ENCODE results near the gene HS3ST5.
A peak's percentile ranks its signal among the peaks of the same experiment; 100 is the strongest.

Gene HS3ST5

DNA sequence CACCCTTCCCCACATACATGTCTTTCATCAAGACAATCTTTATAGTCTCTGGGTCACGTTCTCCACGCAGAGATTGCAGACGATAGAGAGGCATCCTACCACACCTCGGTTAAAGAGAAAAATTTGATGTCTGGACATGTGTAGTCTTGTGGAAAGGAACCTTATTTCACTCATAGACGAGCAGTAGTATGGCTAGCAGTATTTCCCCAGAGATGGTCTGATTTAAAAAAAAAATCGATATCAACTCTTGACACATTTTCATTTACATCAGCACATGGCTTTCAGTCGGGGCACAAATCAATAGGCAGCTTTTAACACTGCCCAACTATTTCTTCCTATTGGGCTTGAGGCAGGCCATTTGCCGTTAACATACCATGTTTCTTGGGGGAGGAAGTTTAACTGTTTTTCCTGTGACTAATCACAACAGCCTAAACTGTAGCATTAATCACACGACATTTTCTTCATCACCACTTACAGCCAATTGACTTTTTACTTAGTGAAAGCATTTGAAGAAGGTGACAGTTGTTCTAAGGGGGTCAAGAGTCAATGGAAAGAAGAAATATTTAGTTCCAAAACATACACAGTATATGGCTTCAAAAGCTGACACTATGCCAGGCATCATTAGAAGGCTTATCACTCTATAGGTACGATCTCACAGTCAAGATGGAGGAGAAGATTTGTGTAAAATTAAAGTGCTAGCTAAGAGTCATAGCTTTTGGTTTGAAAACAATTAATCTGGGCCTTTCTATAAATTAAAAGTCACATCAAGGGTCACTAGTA lies 242.4 kb downstream of the HS3ST5 start:
- DNase-seq (ENCODE audit: extremely low read depth, low read depth) = no peak
- H3K4me3 ChIP-seq (replicated peaks; ENCODE audit: low read depth, low read length) = no peak overlapping the region
- TF ChIP-seq, protein P1, sequence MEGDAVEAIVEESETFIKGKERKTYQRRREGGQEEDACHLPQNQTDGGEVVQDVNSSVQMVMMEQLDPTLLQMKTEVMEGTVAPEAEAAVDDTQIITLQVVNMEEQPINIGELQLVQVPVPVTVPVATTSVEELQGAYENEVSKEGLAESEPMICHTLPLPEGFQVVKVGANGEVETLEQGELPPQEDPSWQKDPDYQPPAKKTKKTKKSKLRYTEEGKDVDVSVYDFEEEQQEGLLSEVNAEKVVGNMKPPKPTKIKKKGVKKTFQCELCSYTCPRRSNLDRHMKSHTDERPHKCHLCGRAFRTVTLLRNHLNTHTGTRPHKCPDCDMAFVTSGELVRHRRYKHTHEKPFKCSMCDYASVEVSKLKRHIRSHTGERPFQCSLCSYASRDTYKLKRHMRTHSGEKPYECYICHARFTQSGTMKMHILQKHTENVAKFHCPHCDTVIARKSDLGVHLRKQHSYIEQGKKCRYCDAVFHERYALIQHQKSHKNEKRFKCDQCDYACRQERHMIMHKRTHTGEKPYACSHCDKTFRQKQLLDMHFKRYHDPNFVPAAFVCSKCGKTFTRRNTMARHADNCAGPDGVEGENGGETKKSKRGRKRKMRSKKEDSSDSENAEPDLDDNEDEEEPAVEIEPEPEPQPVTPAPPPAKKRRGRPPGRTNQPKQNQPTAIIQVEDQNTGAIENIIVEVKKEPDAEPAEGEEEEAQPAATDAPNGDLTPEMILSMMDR (IDR thresholded peaks at IDR 0.05; ENCODE audit: low read depth, low read length, missing control alignments) = no peak

DNA sequence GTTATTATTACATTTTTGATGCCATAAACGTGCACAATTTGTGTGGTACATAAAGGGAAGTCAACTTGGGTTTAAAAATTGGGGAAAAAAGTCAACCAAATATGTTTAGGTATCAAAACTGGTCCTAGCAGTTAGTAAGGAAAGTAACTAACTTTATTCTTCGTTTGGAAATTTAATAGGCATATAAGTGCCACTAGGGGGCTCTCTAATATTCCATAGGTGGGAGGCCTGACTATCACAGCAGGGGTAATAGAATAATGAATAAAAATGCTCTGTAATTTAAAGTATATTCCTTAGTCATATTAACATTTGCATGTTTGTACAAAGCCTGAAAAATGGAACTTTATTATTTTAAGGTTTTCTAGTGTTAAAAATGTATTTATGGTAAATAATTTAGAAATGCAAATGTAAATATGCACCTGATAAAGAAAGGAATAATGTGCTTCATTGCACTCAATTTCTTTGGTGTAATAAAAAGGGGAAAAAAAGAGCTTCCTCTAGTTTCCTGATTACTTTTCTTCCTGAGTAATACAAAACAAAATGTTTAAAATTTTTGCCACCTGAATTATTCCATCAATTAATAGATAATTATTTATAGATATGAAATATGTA lies 246.2 kb downstream of the HS3ST5 start:
- TF ChIP-seq, protein P1 (IDR thresholded peaks at IDR 0.05; ENCODE audit: low read depth, low read length, missing control alignments) = peak; percentile 64
- DNase-seq (ENCODE audit: extremely low read depth, low read depth) = no peak
- H3K4me3 ChIP-seq (replicated peaks; ENCODE audit: low read depth, low read length) = no peak overlapping the region

DNA sequence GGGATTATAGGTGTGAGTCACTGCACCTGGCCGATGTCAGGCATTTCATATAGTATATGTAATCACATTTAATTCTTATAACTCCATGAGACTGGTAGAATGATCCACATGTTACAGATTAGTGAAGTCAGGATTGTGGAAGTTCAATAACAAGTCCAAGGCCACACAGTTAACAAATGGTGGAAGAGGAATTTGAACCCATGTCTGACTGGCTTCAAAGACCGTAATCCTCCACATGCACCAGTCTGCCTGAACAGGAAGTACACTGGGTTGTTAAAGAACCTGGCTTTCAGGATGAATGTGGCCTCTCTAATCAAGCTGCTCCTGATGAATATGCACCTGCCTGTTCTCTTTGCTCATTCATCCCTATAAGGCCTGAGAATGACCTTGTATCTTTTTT lies 249.9 kb downstream of the HS3ST5 start:
- no peak for DNase-seq (ENCODE audit: extremely low read depth, low read depth)
- TF ChIP-seq, protein P1 (IDR thresholded peaks at IDR 0.05; ENCODE audit: low read depth, low read length, missing control alignments) = no peak

DNA sequence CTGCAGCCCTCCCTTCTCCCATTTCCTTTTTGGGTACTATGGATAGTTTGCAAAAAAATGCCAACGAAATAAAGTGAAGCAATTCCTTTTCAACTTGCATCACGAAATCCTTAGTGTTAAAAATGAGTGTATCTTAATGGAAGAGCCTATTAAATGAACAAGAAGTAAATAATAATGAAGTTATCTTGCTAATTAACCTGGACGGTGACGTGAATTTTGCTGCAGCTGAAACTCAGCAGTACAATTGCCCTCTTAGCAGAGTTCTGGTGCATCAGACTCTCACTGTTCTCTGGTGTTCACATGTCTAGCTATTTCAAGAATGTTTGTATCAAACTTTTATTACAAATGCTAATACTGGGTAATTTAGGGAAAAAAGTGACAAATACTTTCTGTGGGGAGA lies 252.2 kb downstream of the HS3ST5 start:
- TF ChIP-seq, protein P1 (IDR thresholded peaks at IDR 0.05; ENCODE audit: low read depth, low read length, missing control alignments) = no peak
- no peak for DNase-seq (ENCODE audit: extremely low read depth, low read depth)
- no peak overlapping the region for H3K4me3 ChIP-seq (replicated peaks; ENCODE audit: low read depth, low read length)

More for the DNA sequence above, 249.9 kb downstream of the HS3ST5 start:
- H3K4me3 ChIP-seq (replicated peaks; ENCODE audit: low read depth, low read length) = no peak overlapping the region

DNA sequence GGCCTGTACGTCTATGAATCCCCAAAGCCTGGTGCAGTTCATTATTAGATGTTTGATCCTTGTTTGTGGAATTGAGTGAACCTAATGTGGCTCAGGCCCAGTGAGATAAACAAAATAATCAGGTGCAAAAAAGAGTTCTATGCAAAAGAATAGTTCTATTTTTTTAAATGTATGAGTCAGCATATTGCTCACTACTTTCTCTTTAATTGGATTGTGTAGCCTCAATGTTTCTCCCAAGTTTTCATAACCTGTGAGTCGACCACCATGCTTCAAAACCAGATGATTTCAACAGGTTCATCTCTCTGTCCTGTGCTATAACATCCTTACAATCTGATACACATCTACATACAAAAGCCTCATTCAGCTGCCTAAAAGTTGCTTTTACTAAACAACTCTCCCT lies 255.3 kb downstream of the HS3ST5 start:
- no peak overlapping the region for H3K4me3 ChIP-seq (replicated peaks; ENCODE audit: low read depth, low read length)
- TF ChIP-seq, protein P1 (IDR thresholded peaks at IDR 0.05; ENCODE audit: low read depth, low read length, missing control alignments) = no peak
- no peak for DNase-seq (ENCODE audit: extremely low read depth, low read depth)

DNA sequence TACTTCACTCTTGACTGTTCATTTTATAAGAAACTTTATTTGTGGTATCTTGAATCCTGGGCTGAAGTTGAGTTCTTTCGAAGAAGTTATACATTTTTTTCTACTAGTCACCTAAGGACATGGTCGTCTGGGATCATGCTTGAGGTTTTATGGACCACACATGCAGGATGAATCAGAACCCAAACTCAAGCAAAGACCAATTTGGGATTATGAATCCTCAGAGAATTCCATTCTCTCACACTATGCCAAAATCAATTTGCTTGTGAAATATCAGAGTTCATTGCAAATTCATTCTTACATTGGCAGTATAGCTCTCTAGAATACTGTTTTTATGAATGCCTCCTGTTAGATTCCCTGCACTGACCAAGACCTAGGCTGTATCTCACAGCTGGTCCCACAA lies 257.6 kb downstream of the HS3ST5 start:
- no peak overlapping the region for H3K4me3 ChIP-seq (replicated peaks; ENCODE audit: low read depth, low read length)
- no peak for DNase-seq (ENCODE audit: extremely low read depth, low read depth)
- TF ChIP-seq, protein P1 (IDR thresholded peaks at IDR 0.05; ENCODE audit: low read depth, low read length, missing control alignments) = no peak
